ENCODE data around the gene ANKRD39. TPM values are rescaled to one million over a fixed set of nuclear protein-coding genes. Genes with fewer than 3 reads are reported as not detected.

Gene ANKRD39
- total RNA-seq, 1 donor from 2014 or later, result 25.7 TPM

DNA sequence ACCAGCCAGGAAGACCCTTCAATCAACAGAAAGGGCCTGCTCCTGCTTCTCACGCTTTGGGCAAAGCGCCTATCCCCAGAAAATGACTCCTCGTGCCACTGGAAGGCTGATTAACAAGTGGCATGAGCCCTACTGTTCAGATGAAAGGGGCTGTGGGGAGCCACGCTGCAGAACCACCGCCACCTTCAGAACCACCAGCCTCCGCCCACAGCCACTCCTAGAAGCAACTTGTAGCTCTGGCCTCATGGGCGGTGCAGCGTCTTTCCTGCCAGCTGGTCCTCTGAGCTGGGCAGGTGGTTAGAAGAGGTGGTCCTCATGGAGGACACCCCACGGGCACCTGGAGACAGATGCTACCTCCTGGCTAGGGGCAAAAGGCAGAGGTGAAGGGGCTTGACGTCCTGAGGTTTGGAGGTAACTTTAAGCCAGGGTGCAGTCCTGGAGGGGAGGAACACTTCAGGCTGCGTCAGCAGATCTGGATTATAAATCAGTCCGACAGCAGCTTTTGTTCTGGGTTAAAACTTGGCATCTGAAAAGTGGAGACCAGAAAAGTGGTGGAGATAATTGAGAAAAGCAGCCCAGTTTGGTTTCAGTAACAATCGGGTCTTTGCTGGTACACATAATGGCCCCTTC, 12.9 kb upstream of the ANKRD39 start:
- Mint-ChIP-seq H3K36me3 (ENCODE audit: unreplicated experiment) (no peaks in the 10 kb centered on the region), H3K27ac (ENCODE audit: unreplicated experiment) (peak overlapping the region; percentile 70), H3K9me3 (ENCODE audit: unreplicated experiment) (peaks cover 12% of the 10 kb centered on the region), H3K4me1 (ENCODE audit: low read depth, unreplicated experiment) (peaks cover 24% of the 10 kb centered on the region), H3K4me3 (ENCODE audit: unreplicated experiment) (peak overlapping the region; percentile 73), H3K27me3 (ENCODE audit: unreplicated experiment) (peaks cover 14% of the 10 kb centered on the region)
- TF ChIP-seq, protein P1, sequence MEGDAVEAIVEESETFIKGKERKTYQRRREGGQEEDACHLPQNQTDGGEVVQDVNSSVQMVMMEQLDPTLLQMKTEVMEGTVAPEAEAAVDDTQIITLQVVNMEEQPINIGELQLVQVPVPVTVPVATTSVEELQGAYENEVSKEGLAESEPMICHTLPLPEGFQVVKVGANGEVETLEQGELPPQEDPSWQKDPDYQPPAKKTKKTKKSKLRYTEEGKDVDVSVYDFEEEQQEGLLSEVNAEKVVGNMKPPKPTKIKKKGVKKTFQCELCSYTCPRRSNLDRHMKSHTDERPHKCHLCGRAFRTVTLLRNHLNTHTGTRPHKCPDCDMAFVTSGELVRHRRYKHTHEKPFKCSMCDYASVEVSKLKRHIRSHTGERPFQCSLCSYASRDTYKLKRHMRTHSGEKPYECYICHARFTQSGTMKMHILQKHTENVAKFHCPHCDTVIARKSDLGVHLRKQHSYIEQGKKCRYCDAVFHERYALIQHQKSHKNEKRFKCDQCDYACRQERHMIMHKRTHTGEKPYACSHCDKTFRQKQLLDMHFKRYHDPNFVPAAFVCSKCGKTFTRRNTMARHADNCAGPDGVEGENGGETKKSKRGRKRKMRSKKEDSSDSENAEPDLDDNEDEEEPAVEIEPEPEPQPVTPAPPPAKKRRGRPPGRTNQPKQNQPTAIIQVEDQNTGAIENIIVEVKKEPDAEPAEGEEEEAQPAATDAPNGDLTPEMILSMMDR (IDR thresholded peaks at IDR 0.05; ENCODE audit: partially characterized antibody, unreplicated experiment), result no peak
- no peak for DNase-seq

DNA sequence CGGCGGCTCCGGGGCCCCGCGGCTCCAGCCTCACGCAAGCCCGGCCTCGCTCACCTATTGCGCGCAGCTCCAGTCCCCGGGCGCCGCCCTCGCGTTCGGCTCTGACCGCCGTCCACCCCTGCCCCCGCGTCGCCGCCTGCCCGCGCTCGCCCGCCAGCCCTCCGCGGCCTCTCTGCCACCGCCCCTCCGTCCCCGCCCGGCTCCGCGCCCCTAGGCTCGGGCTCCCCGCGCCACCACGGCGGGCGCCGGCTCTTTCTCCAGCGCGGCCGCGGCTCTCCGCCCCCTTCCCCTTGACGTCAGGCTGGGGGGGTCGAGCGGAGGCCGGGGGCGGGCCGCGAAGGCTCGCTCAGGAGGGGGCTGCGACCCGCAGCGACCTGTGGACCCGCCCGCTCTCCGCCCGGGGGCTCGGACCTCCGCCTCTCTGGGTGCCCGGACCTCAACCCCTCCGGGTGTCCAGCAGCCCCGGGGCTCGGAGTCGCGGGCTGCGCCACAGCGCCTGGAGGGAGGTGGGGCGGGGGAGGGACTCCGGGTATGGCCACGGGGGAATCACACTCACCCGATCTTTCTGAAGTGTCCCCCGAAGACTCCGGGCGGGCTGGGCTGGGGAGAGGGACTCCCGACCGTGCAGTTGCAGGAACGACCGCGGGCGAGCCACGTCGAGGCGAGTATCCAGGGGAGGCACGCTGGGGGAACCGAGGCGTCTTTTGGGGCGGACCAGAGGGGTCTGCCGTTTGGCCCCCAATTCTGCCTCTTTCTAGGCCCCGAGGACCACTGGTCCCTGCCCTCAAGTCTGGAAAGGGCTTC, 12.2 kb upstream of the ANKRD39 start, which contains the start of gene SEMA4C:
TSS of gene SEMA4C (minus strand) at position 259 of the 804 bp plus-strand sequence. CDS start 2,194 bp downstream, outside the sequence.
- H3K4me3 Mint-ChIP-seq (ENCODE audit: unreplicated experiment), result peak within 1 kb of the TSS; percentile 73
- TF ChIP-seq, protein P1 (IDR thresholded peaks at IDR 0.05; ENCODE audit: partially characterized antibody, unreplicated experiment), result no peak
- H3K27me3 Mint-ChIP-seq (ENCODE audit: unreplicated experiment), result peaks cover 11% of the 10 kb centered on the region
- no peaks in the 10 kb centered on the region for H3K36me3 Mint-ChIP-seq (ENCODE audit: unreplicated experiment)
- peaks cover 19% of the 10 kb centered on the region for H3K4me1 Mint-ChIP-seq (ENCODE audit: low read depth, unreplicated experiment)
- peaks cover 8% of the 10 kb centered on the region for H3K9me3 Mint-ChIP-seq (ENCODE audit: unreplicated experiment)
- peak within 1 kb of the TSS; percentile 70 for H3K27ac Mint-ChIP-seq (ENCODE audit: unreplicated experiment)
- peak; percentile 75 for DNase-seq

DNA sequence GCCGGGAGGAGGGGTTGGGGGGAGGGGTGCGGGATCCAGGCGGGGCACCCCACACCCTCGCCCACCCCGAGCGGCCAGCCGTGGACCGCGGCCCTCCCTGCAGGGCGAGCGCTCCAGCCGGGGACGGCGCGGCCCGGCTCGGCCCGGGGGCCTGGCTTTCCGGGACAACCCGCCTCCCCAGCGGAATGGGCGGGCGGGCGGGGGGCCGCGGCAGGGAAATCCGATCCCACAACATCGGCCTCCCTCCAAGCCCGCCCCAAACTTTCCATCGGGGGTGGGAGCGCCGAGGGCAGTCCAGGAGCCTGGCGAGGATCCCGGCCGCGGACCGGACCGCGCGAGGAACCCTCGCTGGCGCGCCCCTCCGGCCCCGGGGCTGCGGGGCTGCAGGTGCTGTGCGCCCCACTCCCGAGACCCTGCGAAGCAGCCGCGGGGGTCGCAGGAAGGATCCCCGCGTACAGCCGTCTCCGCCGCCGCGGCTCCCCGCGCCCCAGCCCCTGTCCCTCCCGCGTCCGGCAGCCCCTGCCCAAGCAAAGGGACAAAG, 11.5 kb upstream of the ANKRD39 start:
- Mint-ChIP-seq H3K36me3 (ENCODE audit: unreplicated experiment) (no peaks in the 10 kb centered on the region), H3K4me1 (ENCODE audit: low read depth, unreplicated experiment) (peaks cover 16% of the 10 kb centered on the region)

DNA sequence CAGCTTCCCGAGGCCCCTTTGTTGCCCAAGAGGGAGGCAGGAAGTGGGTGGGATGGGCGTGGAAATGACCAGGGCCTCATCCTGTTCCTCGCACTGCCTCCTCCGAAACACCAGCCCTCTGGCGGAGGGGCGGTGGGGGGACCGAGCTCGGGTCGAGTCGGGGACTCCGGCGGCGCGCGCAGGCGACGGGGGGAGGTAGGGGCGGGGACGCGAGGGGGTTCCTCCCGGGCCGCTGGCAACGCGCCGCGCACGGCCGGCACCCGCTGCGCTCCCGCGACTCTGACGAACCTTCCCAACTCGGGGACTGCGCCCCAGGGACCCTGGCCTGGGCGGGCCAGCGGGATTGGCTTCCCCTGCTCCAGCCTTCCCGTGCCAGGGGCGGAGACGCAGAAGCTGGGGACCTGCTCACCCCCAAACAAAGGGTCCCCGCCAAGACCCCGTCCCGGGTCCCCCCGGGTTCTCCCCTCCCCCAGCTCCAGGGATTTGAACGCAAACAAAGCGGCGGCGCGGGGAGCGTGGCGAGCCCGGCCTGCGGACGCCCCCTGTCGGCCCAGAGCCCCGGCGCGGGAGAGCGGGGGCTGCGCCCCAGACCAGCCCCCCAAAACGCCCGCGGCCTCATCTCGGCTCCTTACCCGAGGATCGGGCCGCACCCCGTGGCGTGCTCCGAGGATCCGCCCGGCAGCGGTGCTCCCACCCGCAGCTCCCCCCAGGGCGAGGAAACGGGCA, 10.9 kb upstream of the ANKRD39 start:
- peak; percentile 91 for DNase-seq
- H3K4me1 Mint-ChIP-seq (ENCODE audit: low read depth, unreplicated experiment), result peaks cover 14% of the 10 kb centered on the region
- H3K36me3 Mint-ChIP-seq (ENCODE audit: unreplicated experiment), result no peaks in the 10 kb centered on the region
- peak overlapping the region; percentile 93 for H3K27ac Mint-ChIP-seq (ENCODE audit: unreplicated experiment)
- peaks cover 6% of the 10 kb centered on the region for H3K9me3 Mint-ChIP-seq (ENCODE audit: unreplicated experiment)
- peaks cover 11% of the 10 kb centered on the region for H3K27me3 Mint-ChIP-seq (ENCODE audit: unreplicated experiment)
- TF ChIP-seq, protein P1 (IDR thresholded peaks at IDR 0.05; ENCODE audit: partially characterized antibody, unreplicated experiment), result peak; percentile 83
- peak overlapping the region; percentile 88 for H3K4me3 Mint-ChIP-seq (ENCODE audit: unreplicated experiment)

More for the DNA sequence above, 11.5 kb upstream of the ANKRD39 start:
- Mint-ChIP-seq H3K4me3 (ENCODE audit: unreplicated experiment) (no peak overlapping the region), H3K27ac (ENCODE audit: unreplicated experiment) (no peak overlapping the region), H3K9me3 (ENCODE audit: unreplicated experiment) (peaks cover 6% of the 10 kb centered on the region), H3K27me3 (ENCODE audit: unreplicated experiment) (peaks cover 11% of the 10 kb centered on the region)
- TF ChIP-seq, protein P1 (IDR thresholded peaks at IDR 0.05; ENCODE audit: partially characterized antibody, unreplicated experiment), result peak; percentile 53
- peak; percentile 60 for DNase-seq

All from glutamatergic neuron (in vitro differentiated cells).